Activated CD8-positive, alpha-beta T cell treated with anti-CD3 and anti-CD28 coated beads for 36 hours (primary cell): ENCODE data around the gene GPR42. TPM values are rescaled to one million over a fixed set of nuclear protein-coding genes. Genes with fewer than 3 reads are reported as not detected.

Experiments used
- ATAC-seq: fragments of 200-7000 bp; cut with Tn5 transposase; one replicate; pipeline ENCODE4 v1.10.0; 2021; ENCODE audit warnings: mild to moderate bottlenecking, moderate library complexity
- CTCF ChIA-PET: fragments of 350-600 bp; sonication (Branson Sonifier 250); formaldehyde crosslinking; loops from one replicate; lab custom pipeline; 2021; ENCODE audit warnings: antibody characterized with exemption; lab: Charles Lee
- POLR2A ChIA-PET: fragments of 350-600 bp; sonication (Branson Sonifier 250); formaldehyde crosslinking; loops from one replicate; lab custom pipeline; 2021; ENCODE audit warnings: antibody characterized with exemption; lab: Charles Lee
- DNase-seq: peaks from one replicate; pipeline ENCODE4 v3.0.0-alpha.2; 2020
- H3K27ac Mint-ChIP-seq: one replicate; pipeline ENCODE4 v1.8.0; 2021; ENCODE audit warnings: mild to moderate bottlenecking, mixed read lengths
- H3K27me3 Mint-ChIP-seq: one replicate; pipeline ENCODE4 v1.8.0; 2021; ENCODE audit warnings: mixed read lengths
- H3K36me3 Mint-ChIP-seq: one replicate; pipeline ENCODE4 v1.8.0; 2021; ENCODE audit warnings: low read depth, mixed read lengths
- H3K4me1 Mint-ChIP-seq: one replicate; pipeline ENCODE4 v1.8.0; 2021; ENCODE audit warnings: low read depth, mixed read lengths
- H3K4me3 Mint-ChIP-seq: one replicate; pipeline ENCODE4 v1.8.0; 2021; ENCODE audit warnings: mild to moderate bottlenecking, moderate library complexity, mixed read lengths
- H3K9me3 Mint-ChIP-seq: one replicate; pipeline ENCODE4 v1.8.0; 2021; ENCODE audit warnings: mixed read lengths
- intact Hi-C: fragments of 100-400 bp; cut with micrococcal nuclease; formaldehyde crosslinking; loops from one replicate; pipeline ENCODE4 v1.10.0; 2022
- total RNA-seq, 2 experiments: library from RNA; stranded (reverse); gene quantifications; one replicate each; pipeline ENCODE4 v1.2.3, GENCODE V29; 2021
- TF ChIP-seq, protein P1 (sequence below): fragments of 200-600 bp; IDR thresholded peaks from one replicate; pipeline ENCODE4 v1.8.0; 2022; ENCODE audit warnings: antibody characterized with exemption, mild to moderate bottlenecking

The GPR42 gene
- total RNA-seq, 2 experiments from 2014 or later = 0.18 to 0.56 TPM

DNA sequence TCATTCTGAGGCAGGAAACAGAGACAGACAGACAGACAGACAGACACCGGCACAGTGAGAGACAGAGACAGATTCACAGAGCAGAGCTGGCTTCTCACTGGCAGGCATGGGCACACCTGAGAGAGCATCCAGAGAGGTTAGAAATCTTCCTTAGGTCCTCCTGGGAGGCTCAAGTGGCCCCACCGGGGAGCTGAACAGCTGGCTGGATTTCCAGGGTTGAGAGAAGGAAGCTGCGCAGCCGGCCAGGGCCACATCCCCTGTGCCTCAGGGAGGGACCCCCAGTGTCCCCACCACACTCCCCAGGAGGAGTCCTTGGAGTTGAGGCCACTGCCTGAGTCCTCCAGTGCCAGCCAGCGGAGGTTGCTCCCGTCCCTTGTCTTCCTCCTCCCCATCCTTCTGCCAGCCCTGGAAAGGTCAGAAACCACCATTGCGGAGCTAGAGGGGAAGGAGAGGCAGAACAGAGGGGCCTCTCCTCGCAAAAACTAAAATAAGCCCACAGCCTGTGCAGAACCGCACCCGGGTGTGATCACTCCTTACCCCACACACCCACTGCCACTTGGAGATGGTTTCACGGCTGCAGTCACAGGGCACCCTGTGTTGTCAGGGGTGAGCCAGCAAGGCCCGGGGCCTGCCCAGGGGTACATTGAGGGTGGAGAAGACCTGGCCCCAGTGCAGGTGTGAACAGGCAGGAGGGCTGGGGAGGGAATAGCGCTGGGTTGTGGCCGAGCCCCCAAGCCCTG lies 8.4 kb upstream of the GPR42 start:
- H3K27ac Mint-ChIP-seq = no peak overlapping the region
- CTCF ChIA-PET = no interaction called here
- DNase-seq = no peak

DNA sequence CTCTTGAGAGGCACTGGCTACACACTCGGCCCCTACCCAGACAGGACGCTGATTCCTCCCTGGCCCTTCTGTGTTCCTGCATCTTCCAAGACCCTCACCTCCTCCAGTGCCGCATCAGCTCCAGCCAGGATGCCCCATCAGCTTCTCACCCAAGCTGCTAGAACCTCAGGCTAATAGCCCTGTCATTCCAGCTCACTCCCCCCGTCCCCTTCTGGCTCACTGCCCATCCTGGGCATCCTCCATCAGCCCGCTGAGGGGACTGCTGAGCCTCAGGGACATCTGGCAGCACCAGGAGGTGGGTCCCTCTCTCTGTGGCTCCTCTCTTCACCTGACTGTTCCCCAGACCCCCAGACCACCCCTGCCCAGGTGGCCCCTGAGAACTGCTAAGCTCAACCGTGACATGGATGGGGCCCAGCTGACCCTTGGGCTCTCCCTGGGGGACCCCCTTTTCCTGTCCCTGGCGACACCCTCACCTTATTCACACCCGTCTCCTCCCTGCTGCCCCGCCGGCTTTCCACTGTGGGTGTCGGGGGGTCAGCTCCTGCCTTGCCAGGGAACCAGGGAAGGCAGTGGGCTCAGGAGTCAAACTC lies 7.8 kb upstream of the GPR42 start:
- no peaks in the 10 kb centered on the region for H3K9me3 Mint-ChIP-seq
- no peak overlapping the region for H3K4me3 Mint-ChIP-seq
- no peak overlapping the region for H3K27ac Mint-ChIP-seq
- peaks cover 6% of the 10 kb centered on the region for H3K27me3 Mint-ChIP-seq
- ATAC-seq (no peak), DNase-seq (no peak)
- TF ChIP-seq, protein P1, sequence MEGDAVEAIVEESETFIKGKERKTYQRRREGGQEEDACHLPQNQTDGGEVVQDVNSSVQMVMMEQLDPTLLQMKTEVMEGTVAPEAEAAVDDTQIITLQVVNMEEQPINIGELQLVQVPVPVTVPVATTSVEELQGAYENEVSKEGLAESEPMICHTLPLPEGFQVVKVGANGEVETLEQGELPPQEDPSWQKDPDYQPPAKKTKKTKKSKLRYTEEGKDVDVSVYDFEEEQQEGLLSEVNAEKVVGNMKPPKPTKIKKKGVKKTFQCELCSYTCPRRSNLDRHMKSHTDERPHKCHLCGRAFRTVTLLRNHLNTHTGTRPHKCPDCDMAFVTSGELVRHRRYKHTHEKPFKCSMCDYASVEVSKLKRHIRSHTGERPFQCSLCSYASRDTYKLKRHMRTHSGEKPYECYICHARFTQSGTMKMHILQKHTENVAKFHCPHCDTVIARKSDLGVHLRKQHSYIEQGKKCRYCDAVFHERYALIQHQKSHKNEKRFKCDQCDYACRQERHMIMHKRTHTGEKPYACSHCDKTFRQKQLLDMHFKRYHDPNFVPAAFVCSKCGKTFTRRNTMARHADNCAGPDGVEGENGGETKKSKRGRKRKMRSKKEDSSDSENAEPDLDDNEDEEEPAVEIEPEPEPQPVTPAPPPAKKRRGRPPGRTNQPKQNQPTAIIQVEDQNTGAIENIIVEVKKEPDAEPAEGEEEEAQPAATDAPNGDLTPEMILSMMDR = no peak
- H3K4me1 Mint-ChIP-seq = peaks cover 5% of the 10 kb centered on the region
- intact Hi-C loops = no loop called here
- CTCF ChIA-PET = no interaction called here
- POLR2A ChIA-PET = no interaction called here
- H3K36me3 Mint-ChIP-seq = no peaks in the 10 kb centered on the region

More for the DNA sequence above, 8.4 kb upstream of the GPR42 start:
- Mint-ChIP-seq H3K36me3 (no peaks in the 10 kb centered on the region), H3K4me1 (peaks cover 7% of the 10 kb centered on the region), H3K9me3 (no peaks in the 10 kb centered on the region), H3K27me3 (peaks cover 7% of the 10 kb centered on the region), H3K4me3 (no peak overlapping the region)
- TF ChIP-seq, protein P1 = no peak
- intact Hi-C loops = no loop called here
- POLR2A ChIA-PET = no interaction called here
- no peak for ATAC-seq

DNA sequence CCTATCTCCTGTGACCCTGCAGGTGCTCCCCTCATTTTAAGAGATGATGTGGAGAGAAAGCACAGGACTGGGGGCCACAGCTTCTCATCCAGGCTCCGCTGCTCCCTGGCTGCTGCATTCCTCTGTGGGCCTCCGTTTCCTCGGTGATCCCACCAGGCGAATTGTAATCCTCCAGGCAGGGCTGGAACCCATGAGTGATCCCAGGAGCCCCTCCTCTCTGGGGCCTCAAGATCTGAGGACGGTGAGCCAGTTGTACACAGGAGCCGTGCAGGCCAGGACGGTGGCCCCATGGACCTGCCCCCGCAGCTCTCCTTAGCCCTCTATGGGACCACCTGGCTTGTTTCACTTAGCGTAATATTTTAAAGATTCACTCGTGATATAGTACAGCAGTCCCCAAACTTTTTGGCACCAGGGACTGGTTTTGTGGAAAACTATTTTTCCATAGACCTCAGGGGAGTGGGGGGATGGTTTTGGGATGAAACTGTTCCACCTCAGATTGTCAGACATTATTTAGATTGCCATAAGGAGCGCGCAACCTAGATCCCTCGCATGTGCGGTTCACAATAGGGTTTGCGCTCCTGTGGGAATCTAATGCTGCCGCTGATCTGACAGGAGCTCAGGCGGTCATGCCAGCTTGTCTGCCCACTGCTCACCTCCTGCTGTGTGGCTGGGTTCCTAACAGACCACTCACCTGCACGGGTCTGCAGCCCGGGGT lies 7.0 kb upstream of the GPR42 start:
- TF ChIP-seq, protein P1 = no peak
- H3K4me3 Mint-ChIP-seq = no peak overlapping the region
- no peak for ATAC-seq
- intact Hi-C loops = no loop called here
- H3K27ac Mint-ChIP-seq = no peak overlapping the region
- no peak for DNase-seq
- CTCF ChIA-PET = no interaction called here
- H3K4me1 Mint-ChIP-seq = peaks cover 2% of the 10 kb centered on the region
- POLR2A ChIA-PET = no interaction called here
- H3K27me3 Mint-ChIP-seq = peaks cover 3% of the 10 kb centered on the region
- no peaks in the 10 kb centered on the region for H3K36me3 Mint-ChIP-seq
- H3K9me3 Mint-ChIP-seq = no peaks in the 10 kb centered on the region

DNA sequence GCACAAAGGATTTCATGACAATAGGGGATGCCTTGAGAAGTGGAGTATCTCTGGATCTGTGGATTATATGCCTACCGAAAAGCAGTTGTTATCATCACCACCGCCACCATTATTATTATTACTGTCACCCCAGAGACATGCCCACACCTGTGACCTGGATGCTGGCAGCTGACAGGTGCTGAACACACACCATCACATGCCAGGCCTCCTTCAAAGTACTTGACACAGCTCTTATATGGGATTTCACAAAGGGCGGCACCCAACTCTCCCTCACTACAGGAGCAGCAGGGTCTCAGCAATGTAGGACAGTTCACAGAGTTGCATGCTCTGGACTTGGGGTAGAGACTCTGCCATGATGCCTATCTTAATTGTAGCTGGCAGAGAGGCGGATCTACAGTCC lies 5.6 kb upstream of the GPR42 start:
- CTCF ChIA-PET = no interaction called here
- Mint-ChIP-seq H3K27ac (no peak overlapping the region), H3K27me3 (peaks cover 3% of the 10 kb centered on the region), H3K36me3 (no peaks in the 10 kb centered on the region), H3K4me3 (no peak overlapping the region), H3K4me1 (peaks cover 2% of the 10 kb centered on the region), H3K9me3 (no peaks in the 10 kb centered on the region)
- ATAC-seq (no peak), DNase-seq (no peak)
- intact Hi-C loops = no loop called here
- TF ChIP-seq, protein P1 = no peak
- POLR2A ChIA-PET = no interaction called here

DNA sequence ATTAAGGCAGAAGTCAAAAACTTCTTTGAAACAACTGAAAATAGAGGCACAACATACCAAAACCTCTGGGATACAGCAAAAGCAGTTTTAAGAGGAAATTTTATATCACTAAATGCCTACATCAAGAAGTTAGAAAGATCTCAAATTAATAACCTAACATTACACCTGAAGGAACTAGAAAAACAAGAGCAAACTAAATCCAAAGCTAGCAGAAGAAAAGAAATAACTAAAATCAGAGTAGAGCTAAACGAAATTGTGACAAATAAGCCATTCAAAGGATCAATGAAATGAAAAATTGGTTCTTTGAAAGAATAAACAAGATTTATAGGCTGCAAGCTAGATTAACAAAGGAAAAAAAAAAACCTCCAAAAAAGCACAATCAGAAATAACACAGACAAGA lies 2.5 kb upstream of the GPR42 start:
- Mint-ChIP-seq H3K9me3 (no peaks in the 10 kb centered on the region), H3K4me3 (no peak overlapping the region), H3K27ac (no peak overlapping the region), H3K36me3 (no peaks in the 10 kb centered on the region), H3K27me3 (peaks cover 3% of the 10 kb centered on the region), H3K4me1 (peaks cover 2% of the 10 kb centered on the region)
- ChIA-PET POLR2A (no interaction called here), CTCF (no interaction called here)
- TF ChIP-seq, protein P1 = no peak
- ATAC-seq (no peak), DNase-seq (no peak)
- intact Hi-C loops = no loop called here
